ENCODE measurements around the gene FIBCD1.

The FIBCD1 gene

DNA sequence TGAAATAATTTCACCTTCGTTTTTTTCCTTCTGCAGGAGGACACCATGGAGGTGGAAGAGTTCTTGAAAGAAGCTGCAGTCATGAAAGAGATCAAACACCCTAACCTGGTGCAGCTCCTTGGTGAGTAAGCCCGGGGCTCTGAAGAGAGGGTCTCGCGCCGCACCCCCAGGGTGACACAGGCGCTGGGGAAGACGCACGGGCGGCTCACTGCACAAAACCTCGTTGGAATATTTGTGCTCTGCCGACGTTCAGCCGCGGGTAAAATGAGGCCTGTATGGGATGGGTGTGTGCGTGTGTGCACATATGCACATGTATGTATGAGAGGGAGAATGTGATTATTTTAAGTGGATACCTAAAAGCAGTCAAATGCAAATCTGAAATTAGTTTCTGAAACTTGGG, 67.0 kb downstream of the FIBCD1 start:
- TF ChIP-seq, protein P1, sequence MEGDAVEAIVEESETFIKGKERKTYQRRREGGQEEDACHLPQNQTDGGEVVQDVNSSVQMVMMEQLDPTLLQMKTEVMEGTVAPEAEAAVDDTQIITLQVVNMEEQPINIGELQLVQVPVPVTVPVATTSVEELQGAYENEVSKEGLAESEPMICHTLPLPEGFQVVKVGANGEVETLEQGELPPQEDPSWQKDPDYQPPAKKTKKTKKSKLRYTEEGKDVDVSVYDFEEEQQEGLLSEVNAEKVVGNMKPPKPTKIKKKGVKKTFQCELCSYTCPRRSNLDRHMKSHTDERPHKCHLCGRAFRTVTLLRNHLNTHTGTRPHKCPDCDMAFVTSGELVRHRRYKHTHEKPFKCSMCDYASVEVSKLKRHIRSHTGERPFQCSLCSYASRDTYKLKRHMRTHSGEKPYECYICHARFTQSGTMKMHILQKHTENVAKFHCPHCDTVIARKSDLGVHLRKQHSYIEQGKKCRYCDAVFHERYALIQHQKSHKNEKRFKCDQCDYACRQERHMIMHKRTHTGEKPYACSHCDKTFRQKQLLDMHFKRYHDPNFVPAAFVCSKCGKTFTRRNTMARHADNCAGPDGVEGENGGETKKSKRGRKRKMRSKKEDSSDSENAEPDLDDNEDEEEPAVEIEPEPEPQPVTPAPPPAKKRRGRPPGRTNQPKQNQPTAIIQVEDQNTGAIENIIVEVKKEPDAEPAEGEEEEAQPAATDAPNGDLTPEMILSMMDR (IDR thresholded peaks at IDR 0.05; ENCODE audit: low read depth, low read length), result no peak
- no peak overlapping the region for H3K4me3 ChIP-seq (ENCODE audit: low read depth, low read length)

GRCh38 chr9:130871395-130872062, 67.5 kb downstream of the FIBCD1 start:
- TF ChIP-seq, protein P1 (IDR thresholded peaks at IDR 0.05; ENCODE audit: low read depth, low read length), result no peak
- no peak overlapping the region for H3K4me3 ChIP-seq (ENCODE audit: low read depth, low read length)

- TF ChIP-seq, protein P1 (IDR thresholded peaks at IDR 0.05; ENCODE audit: low read depth, low read length), result no peak
- no peak overlapping the region for H3K4me3 ChIP-seq (ENCODE audit: low read depth, low read length)
Measured at GRCh38 chr9:130870491-130871381, 68.3 kb downstream of the FIBCD1 start.

DNA sequence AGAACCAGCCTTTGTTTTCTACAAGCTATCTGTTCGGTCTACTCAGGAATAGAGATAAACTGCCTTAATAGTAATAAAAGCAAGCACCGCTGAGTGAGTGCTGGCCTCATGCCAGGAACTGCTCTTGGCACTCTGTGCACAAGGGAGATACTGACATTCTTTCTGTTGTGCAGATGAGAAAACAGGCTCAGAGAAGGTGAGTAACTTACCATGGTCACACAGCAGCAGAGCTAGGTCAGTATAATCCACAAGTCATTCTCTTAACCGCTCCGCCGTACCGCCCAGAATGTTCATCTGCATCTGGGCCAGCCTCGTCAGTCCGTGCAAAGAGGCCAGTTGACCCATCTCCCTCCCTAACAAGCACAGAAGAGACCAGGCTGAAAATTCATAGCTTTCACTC, 69.8 kb downstream of the FIBCD1 start:
- no peak overlapping the region for H3K4me3 ChIP-seq (ENCODE audit: low read depth, low read length)
- TF ChIP-seq, protein P1 (IDR thresholded peaks at IDR 0.05; ENCODE audit: low read depth, low read length), result no peak

- TF ChIP-seq, protein P1 (IDR thresholded peaks at IDR 0.05; ENCODE audit: low read depth, low read length), result no peak
- H3K4me3 ChIP-seq (ENCODE audit: low read depth, low read length), result no peak overlapping the region
Measured at GRCh38 chr9:130868230-130868629, 70.8 kb downstream of the FIBCD1 start.

DNA sequence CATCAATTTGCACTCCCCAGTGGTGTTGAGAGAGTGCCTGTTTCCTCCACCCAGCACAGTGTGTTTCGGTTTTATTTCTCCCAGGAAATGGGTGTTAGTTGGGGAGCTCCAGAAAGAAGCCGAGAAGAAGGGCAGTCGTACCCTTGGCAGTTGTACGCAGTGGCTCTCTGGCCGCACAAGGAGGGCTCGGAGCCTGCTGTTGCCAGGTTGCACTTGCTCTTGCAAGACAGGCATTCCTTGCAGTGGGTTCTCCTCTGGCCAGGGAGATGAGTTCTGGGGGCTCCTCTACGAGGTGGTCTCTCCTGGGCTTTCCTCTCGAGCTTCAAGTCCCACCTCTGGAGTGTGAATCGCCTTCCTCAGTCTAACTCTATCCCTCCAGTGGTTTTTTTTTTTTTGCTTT, 71.5 kb downstream of the FIBCD1 start:
- TF ChIP-seq, protein P1 (IDR thresholded peaks at IDR 0.05; ENCODE audit: low read depth, low read length), result no peak

DNA sequence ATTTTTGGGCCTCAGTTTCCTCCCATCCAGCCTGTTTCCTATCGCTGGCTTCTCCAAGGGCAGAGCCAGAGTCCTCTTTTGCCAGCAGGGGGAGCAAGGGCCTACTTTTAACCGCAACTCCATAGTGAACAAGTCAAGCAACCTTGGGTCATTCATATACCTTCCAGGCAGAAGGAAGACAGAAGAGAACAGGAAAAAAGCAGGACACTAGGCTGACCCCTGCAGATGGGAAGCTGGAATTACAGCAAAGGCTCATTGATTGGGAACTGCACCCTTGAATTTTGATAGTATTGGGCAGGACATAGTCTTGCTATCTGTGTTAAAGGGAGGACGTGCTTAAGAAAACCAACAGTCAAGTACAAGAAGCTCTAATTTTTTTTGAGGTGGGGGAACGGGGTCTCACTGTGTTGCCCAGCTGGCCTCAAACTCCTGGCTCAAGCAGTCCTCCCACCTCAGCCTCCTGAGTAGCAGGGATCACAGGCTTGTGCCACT, 72.5 kb downstream of the FIBCD1 start:
- H3K4me3 ChIP-seq (ENCODE audit: low read depth, low read length), result no peak overlapping the region
- TF ChIP-seq, protein P1 (IDR thresholded peaks at IDR 0.05; ENCODE audit: low read depth, low read length), result peak; percentile 97

More for the DNA sequence above, 71.5 kb downstream of the FIBCD1 start:
- no peak overlapping the region for H3K4me3 ChIP-seq (ENCODE audit: low read depth, low read length)

Data from WI38 (cell line).